Ishikawa (cell line): ENCODE results near the gene NR1D1.

ENCODE experiments used
- CEBPB ChIP-seq: IDR thresholded peaks from 2 replicates; pipeline ENCODE4 v1.6.1; 2012
- EGR1 ChIP-seq: IDR thresholded peaks from 2 replicates; pipeline ENCODE4 v1.6.1; 2012
- EP300 ChIP-seq: IDR thresholded peaks from 2 replicates; pipeline ENCODE4 v1.6.1; 2012; ENCODE audit warnings: borderline replicate concordance
- NFIC ChIP-seq: IDR thresholded peaks from 2 replicates; pipeline ENCODE4 v1.6.1; 2012
- RAD21 ChIP-seq: IDR thresholded peaks from 2 replicates; pipeline ENCODE4 v1.6.1; 2012; ENCODE audit warnings: low read depth
- TAF1 ChIP-seq: IDR thresholded peaks from 2 replicates; pipeline ENCODE4 v1.6.1; 2012; ENCODE audit warnings: low read depth, mild to moderate bottlenecking
- TF ChIP-seq, protein P1 (sequence below): IDR thresholded peaks from 2 replicates; pipeline ENCODE4 v1.6.1; 2012
- TF ChIP-seq, protein P2 (sequence below): IDR thresholded peaks from 2 replicates; pipeline ENCODE4 v1.6.1; 2012; ENCODE audit warnings: low read depth, mild to moderate bottlenecking
- TF ChIP-seq, protein P3 (sequence below): IDR thresholded peaks from 2 replicates; pipeline ENCODE4 v1.6.1; 2012

DNA sequence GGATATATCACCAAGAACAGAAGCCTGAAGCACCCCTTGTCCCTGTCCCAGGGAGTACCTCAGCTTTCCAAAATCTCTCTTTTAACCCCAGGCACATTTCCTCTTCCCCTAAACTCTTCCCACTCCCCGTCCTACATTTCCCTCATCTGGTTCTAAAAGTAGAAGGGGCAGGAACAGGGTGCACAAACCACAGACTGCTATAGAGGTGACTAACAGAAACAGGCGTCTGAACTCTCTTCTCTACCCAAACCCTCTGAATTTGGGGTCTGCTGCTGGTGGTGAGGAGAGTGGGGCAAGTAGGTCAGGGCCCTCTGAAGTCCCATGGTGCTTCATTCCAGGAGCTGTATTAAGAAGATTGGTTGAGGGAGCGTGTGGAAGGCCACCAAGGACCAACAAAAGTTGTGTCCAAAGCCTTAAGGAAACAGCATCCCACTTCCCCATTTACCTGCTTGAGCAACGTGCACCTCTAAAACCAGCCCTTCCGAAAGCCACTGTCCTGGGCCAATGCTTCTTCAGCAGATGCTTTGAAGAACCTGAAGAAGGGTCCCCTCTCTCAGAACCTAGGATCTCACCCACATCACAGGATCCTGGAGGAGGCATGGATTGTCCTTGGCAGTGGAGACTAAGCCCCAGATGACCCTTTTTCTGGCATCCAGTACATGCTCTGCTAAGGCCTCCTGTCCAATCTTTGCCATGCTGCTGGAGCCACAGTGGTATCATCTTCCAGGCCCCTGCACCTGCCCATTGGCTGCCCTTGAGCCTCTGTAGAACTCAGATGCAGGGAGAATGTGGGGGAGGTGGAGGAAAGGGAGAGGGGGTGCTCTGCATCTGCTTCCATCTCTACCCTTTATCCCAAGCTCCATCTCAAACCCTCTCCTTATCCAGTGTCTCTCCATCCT lies 5.7 kb upstream of the NR1D1 start:
- TF ChIP-seq TAF1 (no peak), CEBPB (no peak), EGR1 (no peak), EP300 (no peak), RAD21 (no peak), NFIC (no peak)
- TF ChIP-seq, protein P1, sequence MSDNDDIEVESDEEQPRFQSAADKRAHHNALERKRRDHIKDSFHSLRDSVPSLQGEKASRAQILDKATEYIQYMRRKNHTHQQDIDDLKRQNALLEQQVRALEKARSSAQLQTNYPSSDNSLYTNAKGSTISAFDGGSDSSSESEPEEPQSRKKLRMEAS: no peak
- TF ChIP-seq, protein P2, sequence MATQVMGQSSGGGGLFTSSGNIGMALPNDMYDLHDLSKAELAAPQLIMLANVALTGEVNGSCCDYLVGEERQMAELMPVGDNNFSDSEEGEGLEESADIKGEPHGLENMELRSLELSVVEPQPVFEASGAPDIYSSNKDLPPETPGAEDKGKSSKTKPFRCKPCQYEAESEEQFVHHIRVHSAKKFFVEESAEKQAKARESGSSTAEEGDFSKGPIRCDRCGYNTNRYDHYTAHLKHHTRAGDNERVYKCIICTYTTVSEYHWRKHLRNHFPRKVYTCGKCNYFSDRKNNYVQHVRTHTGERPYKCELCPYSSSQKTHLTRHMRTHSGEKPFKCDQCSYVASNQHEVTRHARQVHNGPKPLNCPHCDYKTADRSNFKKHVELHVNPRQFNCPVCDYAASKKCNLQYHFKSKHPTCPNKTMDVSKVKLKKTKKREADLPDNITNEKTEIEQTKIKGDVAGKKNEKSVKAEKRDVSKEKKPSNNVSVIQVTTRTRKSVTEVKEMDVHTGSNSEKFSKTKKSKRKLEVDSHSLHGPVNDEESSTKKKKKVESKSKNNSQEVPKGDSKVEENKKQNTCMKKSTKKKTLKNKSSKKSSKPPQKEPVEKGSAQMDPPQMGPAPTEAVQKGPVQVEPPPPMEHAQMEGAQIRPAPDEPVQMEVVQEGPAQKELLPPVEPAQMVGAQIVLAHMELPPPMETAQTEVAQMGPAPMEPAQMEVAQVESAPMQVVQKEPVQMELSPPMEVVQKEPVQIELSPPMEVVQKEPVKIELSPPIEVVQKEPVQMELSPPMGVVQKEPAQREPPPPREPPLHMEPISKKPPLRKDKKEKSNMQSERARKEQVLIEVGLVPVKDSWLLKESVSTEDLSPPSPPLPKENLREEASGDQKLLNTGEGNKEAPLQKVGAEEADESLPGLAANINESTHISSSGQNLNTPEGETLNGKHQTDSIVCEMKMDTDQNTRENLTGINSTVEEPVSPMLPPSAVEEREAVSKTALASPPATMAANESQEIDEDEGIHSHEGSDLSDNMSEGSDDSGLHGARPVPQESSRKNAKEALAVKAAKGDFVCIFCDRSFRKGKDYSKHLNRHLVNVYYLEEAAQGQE: no peak
- TF ChIP-seq, protein P3, sequence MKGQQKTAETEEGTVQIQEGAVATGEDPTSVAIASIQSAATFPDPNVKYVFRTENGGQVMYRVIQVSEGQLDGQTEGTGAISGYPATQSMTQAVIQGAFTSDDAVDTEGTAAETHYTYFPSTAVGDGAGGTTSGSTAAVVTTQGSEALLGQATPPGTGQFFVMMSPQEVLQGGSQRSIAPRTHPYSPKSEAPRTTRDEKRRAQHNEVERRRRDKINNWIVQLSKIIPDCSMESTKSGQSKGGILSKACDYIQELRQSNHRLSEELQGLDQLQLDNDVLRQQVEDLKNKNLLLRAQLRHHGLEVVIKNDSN: no peak
